ENCODE measurements around the gene WDR4. TPM values are rescaled to one million over a fixed set of nuclear protein-coding genes. Genes with fewer than 3 reads are reported as not detected.
"Not testable (repeated sequence)": the region's sequence is repeated elsewhere in the genome, so short reads cannot be mapped to it uniquely, and the experiment has no call there.

Gene WDR4
- total RNA-seq, 3 donors from 2014 or later: 6.2 to 16.4 (median 12.7) TPM

GRCh38 chr21:42892582-42892930 is 13.2 kb upstream of the WDR4 start:
- peak in 1 of 2 donors; percentile 25 for DNase-seq (ENCODE audit: low spot score in 2 of 2)
- Histone ChIP-seq H3K4me1 (no peaks in the 10 kb centered on the region), H3K27me3 (no peaks in the 10 kb centered on the region), H3K36me3 (no peaks in the 10 kb centered on the region), H3K27ac (peak overlapping the region; percentile 92 to 94), H3K4me3 (peak overlapping the region; percentile 63 to 82 (median 63)), H3K9me3 (no peaks in the 10 kb centered on the region)
- intact Hi-C loops (cut with DNase I; ENCODE audit: low total_unique reads): no loop called here
- TF ChIP-seq POLR2AphosphoS5 (IDR thresholded peaks at IDR 0.05): no peak
- no peak for TF ChIP-seq CTCF (IDR thresholded peaks at IDR 0.05)
- TF ChIP-seq POLR2A (IDR thresholded peaks at IDR 0.05): no peak

- Histone ChIP-seq H3K9me3 (no peaks in the 10 kb centered on the region), H3K4me1 (no peaks in the 10 kb centered on the region), H3K4me3 (no peak overlapping the region), H3K27me3 (no peaks in the 10 kb centered on the region), H3K27ac (no peak overlapping the region), H3K36me3 (no peaks in the 10 kb centered on the region)
- intact Hi-C loops (cut with DNase I; ENCODE audit: low total_unique reads): no loop called here
- no peak for TF ChIP-seq POLR2A (IDR thresholded peaks at IDR 0.05)
- TF ChIP-seq CTCF (IDR thresholded peaks at IDR 0.05): no peak
- no peak for TF ChIP-seq POLR2AphosphoS5 (IDR thresholded peaks at IDR 0.05)
- DNase-seq (ENCODE audit: low spot score in 2 of 2): no peak
Measured at GRCh38 chr21:42887326-42887725, 8.0 kb upstream of the WDR4 start.

GRCh38 chr21:42883921-42884320 is 4.6 kb upstream of the WDR4 start:
- TF ChIP-seq CTCF (IDR thresholded peaks at IDR 0.05) (no peak), POLR2AphosphoS5 (IDR thresholded peaks at IDR 0.05) (no peak), POLR2A (IDR thresholded peaks at IDR 0.05) (no peak)
- DNase-seq (ENCODE audit: low spot score in 2 of 2): no peak
- no peak overlapping the region for H3K27ac ChIP-seq

GRCh38 chr21:42880352-42880751 is 1.0 kb upstream of the WDR4 start:
- intact Hi-C loops (cut with DNase I; ENCODE audit: low total_unique reads): no loop called here

More at GRCh38 chr21:42883921-42884320, 4.6 kb upstream of the WDR4 start:
- no peaks in the 10 kb centered on the region for H3K36me3 ChIP-seq
- intact Hi-C loops (cut with DNase I; ENCODE audit: low total_unique reads): no loop called here
- H3K27me3 ChIP-seq: no peaks in the 10 kb centered on the region
- H3K4me3 ChIP-seq: no peak overlapping the region
- no peaks in the 10 kb centered on the region for H3K9me3 ChIP-seq
- H3K4me1 ChIP-seq: no peaks in the 10 kb centered on the region

GRCh38 chr21:42878678-42878992 is 704 bp downstream of the WDR4 start:
- no peak for DNase-seq (ENCODE audit: low spot score in 2 of 2)
- Histone ChIP-seq H3K27me3 (no peaks in the 10 kb centered on the region), H3K27ac (peak overlapping the region; percentile 76 to 93), H3K4me1 (no peaks in the 10 kb centered on the region), H3K36me3 (no peaks in the 10 kb centered on the region), H3K4me3 (peak overlapping the region; percentile 90 to 99 (median 98)), H3K9me3 (no peaks in the 10 kb centered on the region)
- TF ChIP-seq POLR2AphosphoS5 (IDR thresholded peaks at IDR 0.05) (no peak), POLR2A (IDR thresholded peaks at IDR 0.05) (no peak), CTCF (IDR thresholded peaks at IDR 0.05) (no peak)
- intact Hi-C loops (cut with DNase I; ENCODE audit: low total_unique reads): no loop called here

More at GRCh38 chr21:42880352-42880751, 1.0 kb upstream of the WDR4 start:
- no peaks in the 10 kb centered on the region for H3K36me3 ChIP-seq
- H3K4me3 ChIP-seq: peak overlapping the region; percentile 90 to 99 (median 98)
- no peaks in the 10 kb centered on the region for H3K4me1 ChIP-seq
- TF ChIP-seq CTCF (IDR thresholded peaks at IDR 0.05) (no peak), POLR2A (IDR thresholded peaks at IDR 0.05) (no peak), POLR2AphosphoS5 (IDR thresholded peaks at IDR 0.05) (no peak)
- H3K27ac ChIP-seq: no peak overlapping the region
- no peaks in the 10 kb centered on the region for H3K27me3 ChIP-seq
- no peak for DNase-seq (ENCODE audit: low spot score in 2 of 2)
- no peaks in the 10 kb centered on the region for H3K9me3 ChIP-seq

- H3K36me3 ChIP-seq; H3K9me3 ChIP-seq; H3K27ac ChIP-seq; H3K27me3 ChIP-seq; DNase-seq (ENCODE audit: low spot score in 2 of 2); H3K4me1 ChIP-seq; H3K4me3 ChIP-seq; intact Hi-C loops (cut with DNase I; ENCODE audit: low total_unique reads): not testable (repeated sequence)
Measured at GRCh38 chr21:42875811-42876210, 3.5 kb downstream of the WDR4 start.
